Activated T-cell treated with anti-CD3 and anti-CD28 coated beads, Interleukin-2, amount 50 U/mL, for 72 hours (primary cell): Measurements from ENCODE around the gene ZNF438. TPM values are rescaled to one million over a fixed set of nuclear protein-coding genes. Genes with fewer than 3 reads are reported as not detected.
"Not testable (repeated sequence)": the region's sequence is repeated elsewhere in the genome, so short reads cannot be mapped to it uniquely, and the experiment has no call there.

ENCODE experiments used
- ATAC-seq, 2 donors: fragments of 150-1000 bp; cut with Tn5 transposase; replicated peaks in 1 of 2; 2 replicates each; pipeline ENCODE4 v1.10.0; 2021; ENCODE audit warnings: moderate library complexity in 2 of 2, mild to moderate bottlenecking in 1 of 2
- DNase-seq, 2 donors: peaks; one replicate each; pipeline ENCODE4 v3.0.0; 2021 to 2022; ENCODE audit warnings: mixed read lengths in 1 of 2
- H3K27ac Mint-ChIP-seq: one replicate; pipeline ENCODE4 v1.8.0; 2022; ENCODE audit warnings: mild to moderate bottlenecking, moderate library complexity, mixed read lengths
- H3K27me3 Mint-ChIP-seq: one replicate; pipeline ENCODE4 v1.8.0; 2022; ENCODE audit warnings: low read depth, mixed read lengths
- H3K36me3 Mint-ChIP-seq, 2 donors: one replicate each; pipeline ENCODE4 v1.8.0; 2022; ENCODE audit warnings: mixed read lengths in 2 of 2, mild to moderate bottlenecking in 1 of 2; ENCODE audit not compliant: insufficient read depth in 2 of 2
- H3K4me1 Mint-ChIP-seq: one replicate; pipeline ENCODE4 v1.8.0; 2022; ENCODE audit warnings: low read depth, mixed read lengths
- H3K4me3 Mint-ChIP-seq, 2 donors: one replicate each; pipeline ENCODE4 v1.8.0; 2022; ENCODE audit warnings: mild to moderate bottlenecking in 2 of 2, mixed read lengths in 2 of 2, moderate library complexity in 2 of 2
- H3K9me3 Mint-ChIP-seq, 2 donors: one replicate each; pipeline ENCODE4 v1.8.0; 2022; ENCODE audit warnings: mixed read lengths in 2 of 2
- total RNA-seq, 2 donors: library from RNA; stranded (reverse); gene quantifications; one replicate each; pipeline ENCODE4 v1.2.3, GENCODE V29; 2022

The ZNF438 gene
- total RNA-seq, 2 donors from 2014 or later: 5.2 to 5.4 TPM

- Mint-ChIP-seq H3K4me3 (peak overlapping the region; percentile 25 to 57), H3K4me1 (peaks cover 25% of the 10 kb centered on the region), H3K36me3 (no peaks in the 10 kb centered on the region), H3K9me3 (no peaks in the 10 kb centered on the region), H3K27ac (no peak overlapping the region), H3K27me3 (no peaks in the 10 kb centered on the region)
- DNase-seq: no peak
- ATAC-seq: peak in 1 of 2 donors; percentile 7
Measured at GRCh38 chr10:30811276-30812017, 220.2 kb downstream of the ZNF438 start.

- Mint-ChIP-seq H3K36me3 (no peaks in the 10 kb centered on the region), H3K27ac (no peak overlapping the region), H3K9me3 (no peaks in the 10 kb centered on the region), H3K4me3 (no peak overlapping the region), H3K4me1 (peaks cover 25% of the 10 kb centered on the region), H3K27me3 (no peaks in the 10 kb centered on the region)
- ATAC-seq: no peak
- no peak for DNase-seq
Measured at GRCh38 chr10:30810416-30810815, 221.2 kb downstream of the ZNF438 start.

DNA sequence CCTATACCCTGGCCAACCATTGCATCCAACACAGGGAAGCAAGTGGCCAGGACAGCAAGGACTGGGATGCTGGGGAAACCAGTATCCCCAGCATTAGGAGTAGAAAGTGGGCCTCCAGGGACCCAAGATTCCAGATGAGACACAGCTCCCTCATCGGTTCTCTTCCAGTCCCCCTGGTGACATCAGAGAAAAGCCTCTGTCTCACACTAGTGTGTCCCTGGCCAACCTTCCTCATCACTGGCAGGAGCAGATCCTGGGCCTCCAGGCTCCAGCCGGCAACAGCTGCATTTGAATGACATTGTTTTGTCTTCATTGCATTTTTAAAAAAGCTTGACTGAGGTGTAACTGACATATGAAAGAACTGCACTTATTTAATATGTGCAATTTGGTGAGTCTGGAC lies 224.8 kb downstream of the ZNF438 start:
- Mint-ChIP-seq H3K9me3 (no peaks in the 10 kb centered on the region), H3K4me3 (no peak overlapping the region), H3K4me1 (peaks cover 22% of the 10 kb centered on the region), H3K27ac (no peak overlapping the region), H3K27me3 (no peaks in the 10 kb centered on the region), H3K36me3 (no peaks in the 10 kb centered on the region)
- no peak for ATAC-seq
- DNase-seq: no peak

GRCh38 chr10:30805061-30805460 lies 226.6 kb downstream of the ZNF438 start:
- Mint-ChIP-seq H3K27ac (no peak overlapping the region), H3K4me3 (no peak overlapping the region), H3K9me3 (no peaks in the 10 kb centered on the region), H3K27me3 (no peaks in the 10 kb centered on the region), H3K36me3 (no peaks in the 10 kb centered on the region), H3K4me1 (peaks cover 17% of the 10 kb centered on the region)
- no peak for DNase-seq
- no peak for ATAC-seq

DNA sequence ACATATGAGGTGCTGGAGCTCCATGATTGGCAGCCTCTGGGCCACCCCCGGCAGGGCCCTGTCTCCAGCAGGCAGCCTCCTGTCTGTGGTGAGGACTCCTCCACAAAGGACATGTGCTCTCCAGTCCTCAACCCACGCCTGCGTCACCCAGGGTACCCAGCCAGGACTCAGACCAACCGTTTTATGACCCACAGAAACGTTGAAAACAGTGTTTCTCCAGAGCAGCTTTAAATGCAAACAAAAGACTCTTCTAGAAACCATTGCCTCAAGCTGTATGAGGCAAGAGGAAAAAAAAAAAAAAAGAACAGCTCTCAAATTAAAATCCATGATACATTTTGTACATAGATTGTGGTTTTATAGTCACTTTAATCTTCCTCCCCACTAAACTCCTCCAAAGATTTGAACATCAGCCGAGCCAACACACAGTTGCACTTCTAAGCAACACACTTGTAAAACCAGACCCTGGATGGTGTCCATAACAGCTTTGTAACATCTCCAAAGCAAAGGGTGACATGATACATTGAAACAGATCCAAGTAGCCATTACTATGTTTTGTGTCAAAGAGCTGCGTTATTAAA lies 227.1 kb downstream of the ZNF438 start:
- H3K4me3 Mint-ChIP-seq: no peak overlapping the region
- H3K9me3 Mint-ChIP-seq: no peaks in the 10 kb centered on the region
- no peaks in the 10 kb centered on the region for H3K27me3 Mint-ChIP-seq
- H3K4me1 Mint-ChIP-seq: peaks cover 17% of the 10 kb centered on the region
- H3K27ac Mint-ChIP-seq: peak overlapping the region; percentile 6
- ATAC-seq: no peak
- H3K36me3 Mint-ChIP-seq: no peaks in the 10 kb centered on the region
- no peak for DNase-seq

- Mint-ChIP-seq H3K27me3 (no peaks in the 10 kb centered on the region), H3K4me3 (no peak overlapping the region), H3K9me3 (no peaks in the 10 kb centered on the region), H3K27ac (no peak overlapping the region), H3K4me1 (peaks cover 17% of the 10 kb centered on the region), H3K36me3 (no peaks in the 10 kb centered on the region)
- no peak for ATAC-seq
- no peak for DNase-seq
Measured at GRCh38 chr10:30803892-30804322, 227.8 kb downstream of the ZNF438 start.

DNA sequence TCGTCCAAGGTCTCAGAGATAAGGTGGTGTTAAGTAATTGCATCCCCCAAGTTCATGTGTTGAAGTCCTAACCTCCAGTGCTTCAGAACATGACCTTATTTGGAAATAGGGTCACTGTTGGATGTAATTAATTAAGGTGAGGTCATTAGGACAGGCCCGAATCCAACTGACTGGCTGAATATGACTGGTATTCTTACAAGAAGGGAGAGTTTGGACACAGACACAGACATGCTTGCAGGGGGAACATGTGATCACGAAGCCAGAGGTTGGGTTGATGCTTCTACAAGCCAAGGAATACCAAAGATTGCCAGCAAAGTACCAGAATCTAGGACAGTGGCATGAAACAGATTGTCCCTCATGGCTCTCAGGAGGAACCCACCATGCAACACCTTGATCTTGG lies 228.6 kb downstream of the ZNF438 start:
- Mint-ChIP-seq H3K36me3 (no peaks in the 10 kb centered on the region), H3K27ac (no peak overlapping the region), H3K4me3 (no peak overlapping the region), H3K9me3 (no peaks in the 10 kb centered on the region), H3K27me3 (no peaks in the 10 kb centered on the region), H3K4me1 (peaks cover 17% of the 10 kb centered on the region)
- DNase-seq (no peak), ATAC-seq (no peak)

DNA sequence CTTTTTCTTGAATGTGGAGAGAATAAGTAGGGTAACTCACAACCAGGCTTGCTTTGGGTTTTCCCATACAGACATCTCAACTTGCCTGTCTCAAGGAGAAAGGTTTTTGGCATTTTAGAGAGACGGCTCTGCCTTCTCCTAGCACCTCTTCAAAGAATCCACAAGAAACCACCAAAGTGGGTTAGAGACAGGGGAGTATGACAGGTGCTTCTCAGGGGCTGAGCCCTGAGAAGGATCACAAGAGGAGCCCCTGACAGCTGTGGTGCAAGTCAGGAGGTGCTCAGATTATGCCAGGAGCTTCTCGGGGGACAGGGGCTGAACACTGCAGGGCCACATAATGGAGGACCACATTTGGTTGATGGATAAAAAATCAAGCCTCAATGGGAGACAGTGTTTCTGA lies 231.3 kb downstream of the ZNF438 start:
- Mint-ChIP-seq H3K9me3 (no peaks in the 10 kb centered on the region), H3K27me3 (no peaks in the 10 kb centered on the region), H3K4me3 (no peak overlapping the region), H3K36me3 (no peaks in the 10 kb centered on the region), H3K27ac (no peak overlapping the region), H3K4me1 (peaks cover 17% of the 10 kb centered on the region)
- ATAC-seq (no peak), DNase-seq (no peak)

DNA sequence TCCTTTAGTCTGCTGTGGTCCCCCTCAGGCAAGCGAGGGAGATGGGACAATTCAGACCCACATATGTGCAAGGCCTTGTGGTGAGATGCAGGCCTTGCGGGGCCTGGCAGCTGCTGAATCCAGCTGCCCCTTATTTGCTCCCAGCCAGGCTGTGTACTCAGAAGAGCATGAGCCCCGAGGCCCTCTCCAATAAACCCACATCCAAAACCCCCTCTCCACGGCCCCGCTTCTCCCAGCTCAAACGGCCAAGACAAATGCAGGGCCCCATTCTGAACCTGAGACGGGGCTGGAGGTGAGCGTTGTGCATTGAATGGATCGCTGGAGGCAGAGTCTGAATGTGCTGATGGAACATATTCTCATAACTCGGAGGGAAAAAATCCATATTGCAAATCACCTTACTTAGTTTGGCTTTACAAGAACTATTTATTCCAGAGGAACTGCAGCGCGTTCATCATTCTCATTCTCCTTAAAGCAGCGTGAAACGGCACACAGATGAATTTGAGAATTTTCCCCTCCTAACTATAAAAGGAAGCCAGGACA lies 232.9 kb downstream of the ZNF438 start:
- no peaks in the 10 kb centered on the region for H3K36me3 Mint-ChIP-seq
- H3K27ac Mint-ChIP-seq: no peak overlapping the region
- no peaks in the 10 kb centered on the region for H3K9me3 Mint-ChIP-seq
- H3K4me3 Mint-ChIP-seq: no peak overlapping the region
- no peak for DNase-seq
- no peak for ATAC-seq
- H3K27me3 Mint-ChIP-seq: no peaks in the 10 kb centered on the region
- H3K4me1 Mint-ChIP-seq: peaks cover 4% of the 10 kb centered on the region

DNA sequence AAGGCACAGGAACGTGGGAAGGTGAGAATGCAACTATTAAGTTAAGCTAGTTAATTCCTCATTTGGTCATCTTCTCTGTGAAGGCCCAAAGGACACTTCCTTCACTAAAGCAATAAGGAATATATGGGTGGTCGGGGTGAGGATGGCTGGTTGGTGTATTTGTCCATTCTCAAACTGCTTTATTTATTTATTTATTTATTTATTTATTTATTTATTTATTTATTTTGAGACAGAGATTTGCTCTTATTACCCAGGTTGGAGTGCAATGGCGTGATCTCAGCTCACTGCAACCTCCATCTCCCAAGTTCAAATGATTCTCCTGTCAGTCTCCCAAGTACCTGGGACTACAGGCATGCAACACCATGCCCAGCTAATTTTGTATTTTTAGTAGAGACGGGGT lies 236.6 kb downstream of the ZNF438 start:
- not testable (repeated sequence) for ATAC-seq, H3K36me3 Mint-ChIP-seq, DNase-seq, H3K27ac Mint-ChIP-seq, H3K9me3 Mint-ChIP-seq, H3K4me3 Mint-ChIP-seq, H3K27me3 Mint-ChIP-seq
- H3K4me1 Mint-ChIP-seq: peaks cover 17% of the 10 kb centered on the region
